Parathyroid adenoma (tissue), 2 donors: ENCODE measurements around the gene TMEM37.
A peak's percentile ranks its signal among the peaks of the same experiment; 100 is the strongest.

Experiments used
- H2AFZ ChIP-seq: fragments of 300-600 bp; sonication (generic); one replicate; pipeline ENCODE4 v1.7.0; 2017; ENCODE audit warnings: antibody characterized with exemption, mild to moderate bottlenecking
- H3K27ac ChIP-seq: fragments of 300-600 bp; sonication (generic); one replicate; pipeline ENCODE4 v1.7.0; 2017
- H3K27me3 ChIP-seq: fragments of 300-600 bp; sonication (generic); one replicate; pipeline ENCODE4 v1.7.0; 2017; ENCODE audit warnings: low read length; ENCODE audit not compliant: control insufficient read depth, insufficient read depth
- H3K36me3 ChIP-seq: fragments of 300-600 bp; sonication (generic); one replicate; pipeline ENCODE4 v1.7.0; 2017; ENCODE audit warnings: low read length; ENCODE audit not compliant: control insufficient read depth, insufficient read depth
- H3K4me1 ChIP-seq: fragments of 300-600 bp; sonication (generic); one replicate; pipeline ENCODE4 v1.7.0; 2017; ENCODE audit warnings: control low read depth
- H3K4me2 ChIP-seq: fragments of 300-600 bp; sonication (generic); one replicate; pipeline ENCODE4 v1.7.0; 2017; ENCODE audit warnings: low read length
- H3K4me3 ChIP-seq: fragments of 300-600 bp; sonication (generic); one replicate; pipeline ENCODE4 v1.7.0; 2017; ENCODE audit warnings: low read depth, low read length
- H3K79me2 ChIP-seq: fragments of 300-600 bp; sonication (generic); one replicate; pipeline ENCODE4 v1.7.0; 2017; ENCODE audit warnings: control low read depth
- H3K9ac ChIP-seq: fragments of 300-600 bp; sonication (generic); one replicate; pipeline ENCODE4 v1.7.0; 2017; ENCODE audit warnings: mild to moderate bottlenecking
- H3K9me3 ChIP-seq: fragments of 300-600 bp; sonication (generic); one replicate; pipeline ENCODE4 v1.7.0; 2017; ENCODE audit warnings: low read length; ENCODE audit not compliant: control insufficient read depth
- TF ChIP-seq, protein P1 (sequence below): fragments of 300-600 bp; sonication (generic); IDR thresholded peaks from one replicate; pipeline ENCODE4 v1.7.0; 2017; ENCODE audit warnings: antibody characterized with exemption, mild to moderate bottlenecking
- donor health status: primary hyperparathyroidism.

TMEM37 gene

GRCh38 chr2:119484834-119485233, 53.2 kb downstream of the TMEM37 start:
- Histone ChIP-seq H3K27ac (no peak overlapping the region), H3K79me2 (no peaks in the 10 kb centered on the region), H3K36me3 (no peaks in the 10 kb centered on the region), H3K27me3 (no peaks in the 10 kb centered on the region), H3K4me1 (peaks cover 17% of the 10 kb centered on the region), H3K9ac (no peak overlapping the region), H3K4me3 (no peak overlapping the region), H2AFZ (no peak overlapping the region), H3K4me2 (peak overlapping the region; percentile 11), H3K9me3 (no peaks in the 10 kb centered on the region)
- TF ChIP-seq, protein P1, sequence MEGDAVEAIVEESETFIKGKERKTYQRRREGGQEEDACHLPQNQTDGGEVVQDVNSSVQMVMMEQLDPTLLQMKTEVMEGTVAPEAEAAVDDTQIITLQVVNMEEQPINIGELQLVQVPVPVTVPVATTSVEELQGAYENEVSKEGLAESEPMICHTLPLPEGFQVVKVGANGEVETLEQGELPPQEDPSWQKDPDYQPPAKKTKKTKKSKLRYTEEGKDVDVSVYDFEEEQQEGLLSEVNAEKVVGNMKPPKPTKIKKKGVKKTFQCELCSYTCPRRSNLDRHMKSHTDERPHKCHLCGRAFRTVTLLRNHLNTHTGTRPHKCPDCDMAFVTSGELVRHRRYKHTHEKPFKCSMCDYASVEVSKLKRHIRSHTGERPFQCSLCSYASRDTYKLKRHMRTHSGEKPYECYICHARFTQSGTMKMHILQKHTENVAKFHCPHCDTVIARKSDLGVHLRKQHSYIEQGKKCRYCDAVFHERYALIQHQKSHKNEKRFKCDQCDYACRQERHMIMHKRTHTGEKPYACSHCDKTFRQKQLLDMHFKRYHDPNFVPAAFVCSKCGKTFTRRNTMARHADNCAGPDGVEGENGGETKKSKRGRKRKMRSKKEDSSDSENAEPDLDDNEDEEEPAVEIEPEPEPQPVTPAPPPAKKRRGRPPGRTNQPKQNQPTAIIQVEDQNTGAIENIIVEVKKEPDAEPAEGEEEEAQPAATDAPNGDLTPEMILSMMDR, result no peak

GRCh38 chr2:119485336-119486110, 53.9 kb downstream of the TMEM37 start:
- Histone ChIP-seq H3K27ac (no peak overlapping the region), H3K9ac (no peak overlapping the region), H3K36me3 (no peaks in the 10 kb centered on the region), H3K27me3 (no peaks in the 10 kb centered on the region), H2AFZ (no peak overlapping the region), H3K79me2 (no peaks in the 10 kb centered on the region), H3K4me3 (no peak overlapping the region), H3K9me3 (no peaks in the 10 kb centered on the region), H3K4me1 (peaks cover 17% of the 10 kb centered on the region), H3K4me2 (peak overlapping the region; percentile 11)
- TF ChIP-seq, protein P1, result no peak

DNA sequence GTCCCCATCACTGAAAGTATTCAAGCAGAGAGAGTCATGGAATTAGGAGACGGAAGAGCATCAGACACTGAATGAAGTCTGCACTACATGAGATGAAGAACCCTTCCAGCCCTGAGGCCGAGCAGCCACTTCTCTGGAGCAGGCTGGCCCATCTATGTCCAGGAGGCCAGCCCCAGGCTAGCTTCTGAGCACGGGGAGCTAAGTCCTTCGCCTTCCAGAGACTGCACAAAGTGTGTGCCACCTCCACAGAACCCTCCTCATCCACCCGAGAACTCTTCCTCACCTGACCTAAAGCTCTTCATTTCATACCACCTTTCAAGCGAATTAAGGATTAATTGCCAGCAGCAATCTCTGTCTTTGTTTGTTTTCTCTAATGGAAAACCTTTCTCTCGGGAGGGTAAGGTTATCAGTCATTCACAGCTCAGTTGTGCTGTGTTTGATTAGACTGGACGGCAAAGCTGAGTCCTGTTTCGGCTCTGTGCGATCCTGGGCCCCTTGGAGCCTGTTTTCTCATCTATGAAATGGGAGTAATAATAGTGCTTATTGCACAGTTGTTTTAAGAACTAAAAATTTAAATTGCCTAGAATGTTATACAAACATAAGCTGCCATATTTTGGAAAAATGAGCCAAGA, 54.7 kb downstream of the TMEM37 start:
- Histone ChIP-seq H3K27me3 (no peaks in the 10 kb centered on the region), H3K27ac (no peak overlapping the region), H3K9ac (no peak overlapping the region), H3K4me2 (no peak overlapping the region), H2AFZ (no peak overlapping the region), H3K4me3 (no peak overlapping the region), H3K79me2 (no peaks in the 10 kb centered on the region), H3K9me3 (no peaks in the 10 kb centered on the region), H3K36me3 (no peaks in the 10 kb centered on the region), H3K4me1 (peaks cover 17% of the 10 kb centered on the region)
- TF ChIP-seq, protein P1, result no peak

DNA sequence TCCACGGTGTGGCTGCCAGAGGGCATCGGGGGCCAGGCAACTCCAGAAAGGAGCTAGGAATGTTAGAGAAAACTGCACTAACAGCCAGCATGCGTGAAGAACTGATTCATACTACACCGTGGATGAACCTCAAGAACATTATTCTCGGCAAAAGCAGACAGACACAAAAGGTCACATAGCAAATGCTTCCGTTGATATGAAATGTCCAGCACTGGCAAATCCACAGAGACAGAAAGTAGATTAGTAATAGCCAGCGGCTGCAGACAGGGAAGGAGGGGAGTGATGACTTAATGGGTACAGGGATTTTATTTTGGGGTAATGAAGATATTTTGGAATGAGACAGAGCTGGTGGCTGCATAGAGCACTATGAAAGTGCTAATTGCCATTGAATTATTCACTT, 55.2 kb downstream of the TMEM37 start:
- Histone ChIP-seq H3K4me1 (peaks cover 21% of the 10 kb centered on the region), H3K27ac (no peak overlapping the region), H3K4me2 (no peak overlapping the region), H3K9me3 (no peaks in the 10 kb centered on the region), H3K9ac (no peak overlapping the region), H3K79me2 (no peaks in the 10 kb centered on the region), H2AFZ (no peak overlapping the region), H3K4me3 (no peak overlapping the region), H3K36me3 (no peaks in the 10 kb centered on the region), H3K27me3 (no peaks in the 10 kb centered on the region)
- TF ChIP-seq, protein P1, result no peak
